Fibroblast of the aortic adventitia (primary cell): ENCODE measurements around the gene SUN2. TPM values are rescaled to one million over a fixed set of nuclear protein-coding genes. Genes with fewer than 3 reads are reported as not detected.

Experiments used
- DNase-seq: peaks from one replicate; pipeline ENCODE4 v3.0.0-alpha.2; 2010; ENCODE audit warnings: low read depth
- H3K4me3 ChIP-seq: 2 replicates; pipeline ENCODE4 v1.5.1; 2011; ENCODE audit warnings: low read depth, mild to moderate bottlenecking, control low read depth, low read length, moderate library complexity
- CTCF ChIP-seq: IDR thresholded peaks from 2 replicates; pipeline ENCODE4 v1.5.1; 2011; ENCODE audit warnings: mild to moderate bottlenecking, low read length, control low read depth, inconsistent platforms; ENCODE audit not compliant: insufficient read depth
- total RNA-seq: library from RNA; depleted of rRNA; stranded (reverse); fragments of >200 nt; gene quantifications from 2 replicates; pipeline ENCODE4 v1.2.3, GENCODE V29; 2012; ENCODE audit warnings: low replicate concordance

Gene SUN2
- total RNA-seq, 1 donor, result 69.1 TPM

- no peak for TF ChIP-seq CTCF
- H3K4me3 ChIP-seq, result no peak overlapping the region
- no peak for DNase-seq
Measured at GRCh38 chr22:38727123-38727522, 28.7 kb downstream of the SUN2 start.

GRCh38 chr22:38725900-38726655, 29.7 kb downstream of the SUN2 start:
- DNase-seq, result no peak
- no peak for TF ChIP-seq CTCF
- H3K4me3 ChIP-seq, result no peak overlapping the region

DNA sequence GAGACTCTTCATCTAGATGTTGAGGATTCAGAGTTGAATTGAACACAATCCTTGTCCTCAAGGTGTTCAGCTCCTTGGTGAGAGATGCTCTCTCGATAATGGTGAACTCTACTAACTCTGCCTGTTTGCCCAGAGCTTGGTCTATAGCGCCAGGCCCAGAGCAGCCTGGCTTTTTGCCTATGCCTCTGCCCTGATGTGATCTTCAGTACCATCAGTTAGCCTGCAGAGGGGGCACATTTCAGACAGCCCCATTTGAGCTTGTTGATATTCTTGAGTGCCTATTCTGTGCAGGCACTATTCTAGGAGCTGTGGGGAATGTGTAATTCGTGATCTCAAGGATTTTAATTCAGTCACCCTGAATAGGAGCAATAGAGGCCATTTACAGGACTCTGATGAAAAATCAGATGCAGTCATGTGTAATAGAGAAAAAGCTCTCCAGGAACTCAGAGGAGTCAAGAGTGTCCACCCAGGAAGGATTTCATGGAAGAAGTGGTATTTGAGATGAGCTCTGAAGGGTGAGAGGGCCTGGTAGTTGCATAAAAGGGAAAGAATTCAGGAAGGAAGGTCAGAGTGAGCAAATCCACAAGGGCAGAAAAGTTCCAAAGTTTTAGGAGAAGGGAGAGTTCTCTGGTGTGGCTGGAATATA, 30.7 kb downstream of the SUN2 start:
- DNase-seq, result peak; percentile 36
- TF ChIP-seq CTCF, result peak; percentile 54
- H3K4me3 ChIP-seq, result no peak overlapping the region

- DNase-seq, result no peak
- no peak overlapping the region for H3K4me3 ChIP-seq
- TF ChIP-seq CTCF, result no peak
Measured at GRCh38 chr22:38724176-38724575, 31.6 kb downstream of the SUN2 start.

- no peak for TF ChIP-seq CTCF
Measured at GRCh38 chr22:38721551-38721950, 34.2 kb downstream of the SUN2 start.

DNA sequence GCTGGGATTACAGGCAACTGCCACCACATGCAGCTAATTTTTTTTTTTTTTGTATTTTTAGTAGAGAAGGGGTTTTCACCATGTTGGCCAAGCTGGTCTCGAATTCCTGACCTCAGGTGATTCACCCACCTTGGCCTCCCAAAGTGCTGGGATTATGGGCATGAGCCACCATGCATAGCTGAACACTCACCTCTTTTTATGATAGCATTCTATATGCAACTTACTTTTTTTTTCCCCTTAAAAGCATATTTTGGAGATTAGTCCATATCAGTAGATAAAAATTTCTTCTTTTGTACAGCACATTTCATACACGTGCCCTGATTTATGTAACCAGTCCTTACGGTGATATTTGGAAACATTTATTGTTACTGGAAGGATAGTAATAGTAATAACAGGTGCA, 35.4 kb downstream of the SUN2 start:
- H3K4me3 ChIP-seq, result no peak overlapping the region
- no peak for DNase-seq
- no peak for TF ChIP-seq CTCF

More at GRCh38 chr22:38721551-38721950, 34.2 kb downstream of the SUN2 start:
- DNase-seq, result no peak
- H3K4me3 ChIP-seq, result no peak overlapping the region
